ENCODE results near the gene TYW3. TPM values are rescaled to one million over a fixed set of nuclear protein-coding genes. Genes with fewer than 3 reads are reported as not detected.

The TYW3 gene
- total and polyA plus RNA-seq, 2 of the 8 experiments (the other 6 are each of a cell fraction or from before 2014, with no cell fraction given) = 6.9 to 31.4 TPM

- H2AFZ ChIP-seq (ENCODE audit: low read length) = no peak overlapping the region
- DNase-seq (ENCODE audit: low read depth in 1 of 2, low spot score in 2 of 2) (no peak), FAIRE-seq (no peak)
- no peaks in the 10 kb centered on the region for H3K79me1 ChIP-seq (ENCODE audit: low read depth, low read length)
- no peak overlapping the region for H4K5ac ChIP-seq (ENCODE audit: insufficient read length, low read depth, low read length)
- POLR2A ChIA-PET (ENCODE audit: partially characterized antibody) = no interaction called here
- H3K4me1 ChIP-seq (replicated peaks in 1 of 4; ENCODE audit: control insufficient read depth in 3 of 4, insufficient read depth in 4 of 4, low read length in 3 of 4) = no peaks in the 10 kb centered on the region
- H3K27me3 ChIP-seq (replicated peaks in 1 of 4; ENCODE audit: control insufficient read depth in 3 of 4, extremely low read depth in 1 of 4, insufficient read depth in 3 of 4, low read length in 3 of 4) = no peaks in the 10 kb centered on the region
- H2BK12ac ChIP-seq (ENCODE audit: low read depth, low read length) = no peak overlapping the region
- no peak overlapping the region for H3K14ac ChIP-seq (ENCODE audit: insufficient read length)
- no peak overlapping the region for H2BK20ac ChIP-seq (ENCODE audit: low read length)
- no peaks in the 10 kb centered on the region for H3K79me2 ChIP-seq (ENCODE audit: control insufficient read depth in 1 of 2, insufficient read depth in 2 of 2, low read length in 2 of 2)
- H2BK15ac ChIP-seq (ENCODE audit: low read length) = no peak overlapping the region
- no peak overlapping the region for H3K4me2 ChIP-seq (ENCODE audit: insufficient read depth in 1 of 2, low read depth in 2 of 2, low read length in 2 of 2)
- H3K36me3 ChIP-seq (ENCODE audit: control insufficient read depth in 2 of 4, insufficient read depth in 4 of 4, low read length in 3 of 4) = peaks cover 0 to 2% (median 0%) of the 10 kb centered on the region in 4 experiments; a peak in 2 of 8 replicates
- CTCF ChIA-PET (ENCODE audit: partially characterized antibody) = interaction anchor here (1.5 kb wide), 1 partner anchor 10 kb away, joined by 3 read pairs; no protein-coding TSS in a partner anchor
- H4K20me1 ChIP-seq (replicated peaks in 1 of 2; ENCODE audit: control insufficient read depth in 1 of 2, insufficient read depth in 2 of 2, low read length in 2 of 2) = no peaks in the 10 kb centered on the region
- H4K91ac ChIP-seq (replicated peaks; ENCODE audit: insufficient read length, low read length) = no peak overlapping the region
- no peak overlapping the region for H2BK120ac ChIP-seq (replicated peaks; ENCODE audit: low read depth, low read length)
- H3K23ac ChIP-seq (ENCODE audit: insufficient read length) = no peak overlapping the region
- H3K56ac ChIP-seq (replicated peaks; ENCODE audit: insufficient read length, low read depth, low read length) = no peak overlapping the region
- no peak overlapping the region for H2AK5ac ChIP-seq (ENCODE audit: low read depth, low read length)
- H4K8ac ChIP-seq (ENCODE audit: extremely low read depth, insufficient read depth, low read length) = no peak overlapping the region
- no peak overlapping the region for H3K4me3 ChIP-seq (ENCODE audit: extremely low read depth in 1 of 4, insufficient read depth in 2 of 4, low read depth in 3 of 4, low read length in 4 of 4)
- no peak overlapping the region for H3K9ac ChIP-seq (replicated peaks in 1 of 4; ENCODE audit: extremely low read depth in 1 of 4, low read depth in 3 of 4, low read length in 3 of 4)
- no peak overlapping the region for H3K4ac ChIP-seq (replicated peaks; ENCODE audit: insufficient read length, low read depth, low read length)
- H2BK5ac ChIP-seq (ENCODE audit: low read depth, low read length) = no peak overlapping the region
- H3K27ac ChIP-seq (ENCODE audit: low read depth, low read length) = no peak overlapping the region
- no peaks in the 10 kb centered on the region for H3K23me2 ChIP-seq (ENCODE audit: low read depth, low read length)
- H3K18ac ChIP-seq (ENCODE audit: extremely low read depth, low read length) = no peak overlapping the region
- no peaks in the 10 kb centered on the region for H3K9me3 ChIP-seq (ENCODE audit: insufficient read depth in 2 of 2, low read depth in 1 of 2, low read length in 1 of 2)
- TF ChIP-seq NRF1 (IDR thresholded peaks at IDR 0.05; ENCODE audit: low read depth, low read length) = no peak
- TF ChIP-seq EGR1 (IDR thresholded peaks at IDR 0.05; ENCODE audit: borderline replicate concordance, low read depth, low read length) = no peak
- TF ChIP-seq ASH2L (IDR thresholded peaks at IDR 0.05; ENCODE audit: low read length) = no peak
- TF ChIP-seq NANOG (IDR thresholded peaks at IDR 0.05; ENCODE audit: insufficient read depth, low read depth, low read length, poor library complexity, severe bottlenecking) = no peak
- no peak for TF ChIP-seq KDM4A (IDR thresholded peaks at IDR 0.05; ENCODE audit: low read depth, low read length, severe bottlenecking)
- TF ChIP-seq CTCF (IDR thresholded peaks at IDR 0.05; ENCODE audit: control extremely low read depth in 1 of 3, insufficient read depth in 1 of 3, low read depth in 1 of 3, low read length in 3 of 3) = no peak
- no peak for TF ChIP-seq JUND (IDR thresholded peaks at IDR 0.05; ENCODE audit: low read length)
Observed at GRCh38 chr1:74699331-74699730, 33.6 kb upstream of the TYW3 start.
